NCI-H345 treated with DMSO at 0.1 percent for 48 hours (cell line): Measurements from ENCODE around the gene ZNF516.

Experiments used
- DNase-seq: peaks from one replicate; lab custom pipeline; 2025; ENCODE audit not compliant: unreplicated experiment; lab: John Stamatoyannopoulos, UW

ZNF516 gene

DNA sequence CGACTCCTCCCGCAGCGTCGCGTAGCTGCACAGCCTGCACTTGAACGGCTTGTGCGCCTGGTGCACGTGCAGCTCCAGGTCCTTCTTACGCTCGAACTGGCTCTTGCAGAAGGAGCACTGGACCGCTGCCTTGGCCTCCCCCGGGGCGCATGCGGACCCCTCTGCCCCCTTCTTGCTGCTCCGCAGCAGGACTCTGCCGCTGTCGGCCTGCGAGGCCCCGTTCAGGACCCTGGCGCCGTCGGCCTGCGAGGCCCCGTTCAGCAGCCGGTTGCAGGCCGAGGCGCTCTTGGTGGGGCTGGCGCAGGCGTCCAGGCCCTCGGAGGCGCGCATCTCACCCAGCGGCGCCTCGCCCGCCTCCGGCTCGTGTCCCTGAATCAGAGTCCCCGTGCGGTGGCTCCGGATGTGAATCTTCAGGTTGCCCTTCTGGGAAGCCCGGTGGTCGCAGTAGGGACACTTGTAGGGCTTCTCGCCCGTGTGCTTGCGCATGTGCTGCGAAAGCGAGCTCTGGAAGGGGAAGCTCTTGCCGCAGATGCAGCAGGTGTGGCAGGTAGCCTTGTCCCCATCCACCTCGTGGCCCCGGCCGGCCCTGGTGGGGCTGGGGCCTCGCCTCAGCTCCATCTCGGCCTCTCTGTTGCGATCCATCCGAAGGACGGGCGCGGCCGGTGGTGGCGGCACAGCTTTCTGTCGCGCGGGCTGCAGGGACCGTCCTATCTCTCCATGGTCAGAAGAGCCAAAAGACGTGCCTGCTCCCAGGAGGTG lies 52.5 kb downstream of the ZNF516 start:
- DNase-seq, result no peak

- no peak for DNase-seq
These were observed 53.2 kb downstream of the ZNF516 start for GRCh38 chr18:76441668-76442412.

- DNase-seq, result no peak
These were observed 53.9 kb downstream of the ZNF516 start for GRCh38 chr18:76441002-76441667.

- no peak for DNase-seq
These were observed 57.1 kb downstream of the ZNF516 start for GRCh38 chr18:76437910-76438309.

- DNase-seq, result no peak
These were observed 58.0 kb downstream of the ZNF516 start for GRCh38 chr18:76437011-76437410.

- DNase-seq, result no peak
These were observed 58.7 kb downstream of the ZNF516 start for GRCh38 chr18:76436342-76436741.

DNA sequence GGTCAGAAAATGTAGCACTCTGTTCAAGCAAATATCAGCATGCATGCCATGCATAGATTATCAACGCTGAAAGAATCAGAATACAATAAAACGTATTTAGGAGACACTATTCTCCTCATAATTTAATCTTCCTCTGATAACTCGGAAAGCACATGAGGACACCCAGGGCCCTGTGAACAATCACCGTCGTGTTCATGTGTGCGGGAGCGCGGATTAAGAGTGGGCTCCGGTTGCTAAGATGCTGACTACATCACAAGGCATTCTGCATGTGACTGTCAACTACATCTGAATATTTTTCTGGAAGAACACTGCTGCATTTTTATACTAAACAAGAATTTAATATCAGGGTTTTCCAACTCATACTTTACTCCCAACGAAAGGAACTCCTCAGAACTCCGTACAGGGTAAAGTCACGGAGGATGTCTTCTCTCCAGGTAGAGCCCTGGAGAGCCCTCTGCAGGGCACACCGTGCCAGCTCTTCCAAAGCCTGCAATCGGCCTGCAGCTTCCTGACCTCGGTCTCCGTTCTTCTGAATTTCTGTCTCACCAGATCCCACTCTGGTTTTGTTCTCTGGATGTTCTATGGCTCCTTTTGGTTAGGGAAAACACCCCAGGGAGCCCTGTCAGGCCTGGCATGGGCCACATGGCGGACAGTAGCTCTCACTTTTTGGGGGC lies 59.6 kb downstream of the ZNF516 start:
- no peak for DNase-seq

DNA sequence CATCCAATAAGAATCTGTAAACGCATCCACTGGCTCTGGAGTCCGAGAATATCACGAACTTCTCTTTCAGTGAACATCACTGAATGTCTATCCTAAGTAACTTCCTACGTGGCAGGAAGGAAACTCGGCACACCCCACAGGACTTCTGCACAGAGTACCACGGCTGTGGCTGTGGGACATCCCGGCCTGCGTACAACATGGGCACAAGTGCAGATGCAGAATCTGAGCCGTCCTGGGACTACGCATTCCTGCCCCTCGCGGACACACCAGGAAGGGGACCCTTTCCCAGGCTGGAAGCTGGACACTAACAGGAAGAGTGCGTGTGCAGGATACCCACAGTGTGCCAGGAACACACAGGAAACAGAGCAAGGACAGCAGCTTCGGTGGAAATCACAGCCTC lies 60.6 kb downstream of the ZNF516 start:
- DNase-seq, result no peak

- DNase-seq, result no peak
These were observed 61.3 kb downstream of the ZNF516 start for GRCh38 chr18:76433788-76434187.

GRCh38 chr18:76432970-76433767 lies 61.9 kb downstream of the ZNF516 start:
- no peak for DNase-seq

DNA sequence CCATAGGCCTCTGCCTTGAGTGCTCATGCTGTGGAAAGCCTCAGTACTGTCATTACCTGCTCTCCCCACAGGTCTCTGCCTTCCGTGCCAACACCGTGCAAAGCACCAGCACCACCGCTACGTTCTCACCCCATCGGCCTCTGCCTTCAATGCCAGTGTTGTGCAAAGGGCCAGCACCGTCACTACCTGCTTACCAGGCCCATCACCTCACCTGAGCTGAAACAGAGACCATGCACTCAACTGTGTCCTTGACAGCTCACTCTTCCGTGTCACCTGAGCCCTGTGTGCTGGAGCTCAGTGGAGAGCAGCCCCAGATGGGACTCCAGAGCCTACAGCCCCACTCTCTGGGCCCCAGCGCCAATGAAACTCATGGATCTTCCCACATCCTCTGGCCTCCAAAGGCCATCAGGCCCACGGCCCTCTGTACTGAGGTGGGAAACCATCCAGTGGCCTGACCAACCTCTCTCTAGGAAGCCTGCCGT lies 62.7 kb downstream of the ZNF516 start:
- DNase-seq, result no peak

DNA sequence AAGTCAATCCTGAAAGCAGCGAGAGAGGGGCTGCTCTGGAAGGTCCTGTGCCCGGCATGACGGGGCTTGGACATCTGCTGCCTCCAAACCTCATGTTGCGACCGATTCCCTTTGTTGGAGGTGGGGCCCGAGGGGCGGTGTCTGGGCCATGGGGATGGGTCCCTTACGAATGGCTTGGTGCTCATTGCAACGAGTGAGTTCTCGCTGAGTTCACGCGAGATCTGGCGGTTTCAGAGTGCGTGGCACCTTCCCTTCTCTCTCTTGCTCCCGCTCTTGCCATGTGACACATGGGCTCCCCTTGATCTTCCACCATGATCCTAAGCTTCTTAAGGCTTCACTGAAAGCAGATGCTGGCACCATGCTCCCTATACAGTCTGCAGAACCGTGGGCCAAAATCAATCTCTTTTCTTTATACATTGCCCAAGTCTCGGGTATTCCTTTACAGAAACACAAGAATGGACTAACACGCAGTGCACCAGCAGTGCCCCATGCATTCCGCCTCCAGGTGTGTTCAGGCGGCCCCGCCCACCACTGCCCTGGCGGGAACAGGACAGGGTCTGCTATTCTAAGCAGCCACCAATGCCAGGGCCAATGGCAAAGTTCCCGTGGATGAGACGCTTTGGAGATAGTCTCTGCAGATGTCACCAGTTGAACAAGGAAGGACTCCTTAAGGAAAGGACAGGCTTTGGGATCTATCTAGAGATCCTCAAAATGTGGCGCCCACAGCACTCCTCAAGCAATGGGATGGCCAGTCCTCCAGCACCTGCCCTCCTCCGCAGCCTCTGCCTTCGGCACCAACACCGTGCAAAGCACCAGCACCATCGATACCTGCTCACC lies 63.4 kb downstream of the ZNF516 start:
- no peak for DNase-seq

- no peak for DNase-seq
These were observed 64.4 kb downstream of the ZNF516 start for GRCh38 chr18:76430636-76431035.

GRCh38 chr18:76429262-76430126 lies 65.5 kb downstream of the ZNF516 start:
- DNase-seq, result no peak

DNA sequence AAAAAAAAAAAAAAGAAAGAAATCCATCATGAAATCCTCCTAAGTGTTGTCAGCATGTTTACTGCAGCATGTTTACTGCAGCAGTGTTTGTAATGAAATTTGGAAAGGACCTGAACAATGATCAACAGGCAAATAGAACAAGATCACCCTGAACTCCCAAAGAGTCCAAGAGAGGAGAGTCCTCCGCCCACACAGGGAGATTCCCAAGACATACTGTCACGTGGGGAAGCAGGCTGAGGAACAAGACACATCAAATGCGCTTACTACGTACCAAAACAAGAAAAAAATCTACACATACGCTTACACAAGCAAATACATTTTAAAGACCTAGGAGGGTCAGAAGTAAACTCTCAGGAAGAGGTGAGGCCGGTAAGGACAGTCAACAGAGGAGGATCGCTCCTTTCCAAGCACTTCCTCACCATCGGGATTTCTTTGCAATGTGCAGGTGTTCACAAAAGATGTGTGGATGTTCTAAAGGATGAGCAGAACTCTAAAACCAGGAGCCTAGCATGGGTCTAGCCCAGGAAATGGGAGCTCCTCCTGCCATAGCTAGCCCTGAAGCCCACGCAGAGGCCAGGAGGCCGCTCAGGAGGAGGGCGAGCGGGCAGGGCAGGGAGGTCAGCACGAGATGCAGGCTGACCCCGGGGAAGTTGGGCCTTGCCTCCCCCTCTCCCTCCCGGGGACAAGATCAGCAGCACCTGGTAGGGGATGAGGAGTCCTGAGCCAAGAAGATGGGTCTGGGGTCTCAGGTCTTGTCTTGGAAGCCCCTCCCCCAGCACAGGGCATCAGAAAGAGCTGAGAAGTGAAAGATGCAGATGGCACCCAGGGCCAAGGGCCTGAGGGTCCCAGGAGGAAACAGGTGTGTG lies 66.4 kb downstream of the ZNF516 start:
- DNase-seq, result no peak

DNA sequence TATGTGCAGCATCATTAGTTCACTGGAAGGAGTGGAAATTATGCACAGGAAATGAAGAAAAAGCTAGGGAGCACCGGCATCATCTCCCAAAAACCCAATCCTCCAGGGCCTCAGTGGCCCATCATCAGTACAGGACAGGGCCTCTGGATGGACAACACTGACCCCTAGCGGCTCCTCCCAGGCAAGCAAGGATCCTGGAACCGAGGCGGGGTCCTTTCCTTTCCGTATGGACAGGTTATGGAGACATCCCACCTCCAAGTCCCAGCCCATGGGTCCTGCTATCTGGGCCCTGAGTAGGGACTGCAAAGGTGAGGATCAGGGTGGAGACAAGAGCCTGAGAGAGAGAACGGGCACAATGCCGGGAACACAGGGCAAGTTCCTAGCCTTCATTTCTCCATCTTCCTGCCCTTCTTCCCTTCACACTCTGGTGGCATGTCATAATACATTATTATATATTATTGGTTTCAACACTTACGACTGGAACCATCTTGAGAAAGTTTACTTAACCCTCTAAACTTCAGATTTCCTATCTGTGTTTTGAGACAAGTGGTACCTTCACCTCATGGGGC lies 68.2 kb downstream of the ZNF516 start:
- DNase-seq, result no peak
